ENCODE results near the gene COL5A2. TPM values are rescaled to one million over a fixed set of nuclear protein-coding genes. Genes with fewer than 3 reads are reported as not detected.

COL5A2 gene
- total and polyA plus RNA-seq, 2 donors (not counting 3 experiments of a cell fraction or from before 2014, with no cell fraction given) = 47.4 to 123 TPM

DNA sequence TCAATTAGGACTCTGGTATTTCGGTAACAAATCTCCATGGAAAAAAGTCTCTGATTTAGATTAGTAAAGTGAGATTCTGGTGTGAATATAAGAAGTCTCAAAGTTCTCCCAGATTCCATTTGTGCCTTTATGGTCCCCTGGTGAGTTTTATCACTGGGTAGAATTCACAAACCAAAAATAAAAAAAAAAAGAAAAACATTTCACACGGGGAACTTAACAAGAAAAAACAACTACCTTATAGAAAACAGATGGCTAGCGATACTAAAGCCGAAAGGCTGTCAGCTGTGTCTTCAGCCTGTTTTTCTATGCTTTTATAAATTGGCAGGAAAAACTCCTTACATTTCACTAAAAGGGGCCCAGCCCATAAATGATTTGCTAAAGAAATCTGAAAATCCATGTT lies 50.6 kb downstream of the COL5A2 start:
- Histone ChIP-seq H3K4me1 (ENCODE audit: control insufficient read depth, extremely low read depth, insufficient read depth, low read length) (peaks cover under 1% of the 10 kb centered on the region), H2AFZ (ENCODE audit: low read depth, low read length) (no peak overlapping the region), H3K4me3 (replicated peaks in 1 of 3; ENCODE audit: insufficient read depth in 1 of 3, low read depth in 1 of 3, low read length in 3 of 3) (no peak overlapping the region), H3K4me2 (ENCODE audit: insufficient read depth, low read length) (no peak overlapping the region), H3K27me3 (ENCODE audit: control insufficient read depth in 2 of 2, insufficient read depth in 2 of 2, low read length in 2 of 2) (no peaks in the 10 kb centered on the region), H4K20me1 (replicated peaks; ENCODE audit: control insufficient read depth, extremely low read depth, insufficient read depth, low read length) (no peaks in the 10 kb centered on the region), H3K36me3 (ENCODE audit: control insufficient read depth in 2 of 2, extremely low read depth in 1 of 2, insufficient read depth in 2 of 2, low read length in 2 of 2) (no peaks in the 10 kb centered on the region), H3K9me3 (replicated peaks; ENCODE audit: control insufficient read depth, insufficient read depth, low read length) (no peaks in the 10 kb centered on the region), H3K27ac (ENCODE audit: insufficient read depth, low read depth, low read length) (no peak overlapping the region), H3K79me2 (ENCODE audit: control insufficient read depth, insufficient read depth, low read length) (peaks cover 3% of the 10 kb centered on the region), H3K9ac (replicated peaks; ENCODE audit: extremely low read depth, insufficient read depth, low read length) (no peak overlapping the region), H3K9me1 (replicated peaks; ENCODE audit: control insufficient read depth, extremely low read depth, insufficient read depth, low read length) (no peaks in the 10 kb centered on the region)
- no peak for TF ChIP-seq MYC (IDR thresholded peaks at IDR 0.05; ENCODE audit: low read depth, low read length)
- TF ChIP-seq FOS (IDR thresholded peaks at IDR 0.05; ENCODE audit: borderline replicate concordance, insufficient read depth, low read length) = no peak
- no peak for TF ChIP-seq EZH2 (IDR thresholded peaks at IDR 0.05; ENCODE audit: borderline replicate concordance, low read depth, low read length, severe bottlenecking)
- TF ChIP-seq, protein P1, sequence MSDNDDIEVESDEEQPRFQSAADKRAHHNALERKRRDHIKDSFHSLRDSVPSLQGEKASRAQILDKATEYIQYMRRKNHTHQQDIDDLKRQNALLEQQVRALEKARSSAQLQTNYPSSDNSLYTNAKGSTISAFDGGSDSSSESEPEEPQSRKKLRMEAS (IDR thresholded peaks at IDR 0.05; ENCODE audit: insufficient read depth, insufficient read length) = no peak
- no peak for TF ChIP-seq GATA2 (IDR thresholded peaks at IDR 0.05; ENCODE audit: insufficient read depth, insufficient read length, low read depth, low read length)
- TF ChIP-seq POLR2AphosphoS5 (IDR thresholded peaks at IDR 0.05; ENCODE audit: insufficient read depth, low read depth, low read length) = no peak
- no peak for TF ChIP-seq JUN (IDR thresholded peaks at IDR 0.05; ENCODE audit: borderline replicate concordance, insufficient read depth, insufficient read length, low read depth)
- no peak for TF ChIP-seq POLR2A (IDR thresholded peaks at IDR 0.05; ENCODE audit: low read depth, low read length)
- TF ChIP-seq, protein P2, sequence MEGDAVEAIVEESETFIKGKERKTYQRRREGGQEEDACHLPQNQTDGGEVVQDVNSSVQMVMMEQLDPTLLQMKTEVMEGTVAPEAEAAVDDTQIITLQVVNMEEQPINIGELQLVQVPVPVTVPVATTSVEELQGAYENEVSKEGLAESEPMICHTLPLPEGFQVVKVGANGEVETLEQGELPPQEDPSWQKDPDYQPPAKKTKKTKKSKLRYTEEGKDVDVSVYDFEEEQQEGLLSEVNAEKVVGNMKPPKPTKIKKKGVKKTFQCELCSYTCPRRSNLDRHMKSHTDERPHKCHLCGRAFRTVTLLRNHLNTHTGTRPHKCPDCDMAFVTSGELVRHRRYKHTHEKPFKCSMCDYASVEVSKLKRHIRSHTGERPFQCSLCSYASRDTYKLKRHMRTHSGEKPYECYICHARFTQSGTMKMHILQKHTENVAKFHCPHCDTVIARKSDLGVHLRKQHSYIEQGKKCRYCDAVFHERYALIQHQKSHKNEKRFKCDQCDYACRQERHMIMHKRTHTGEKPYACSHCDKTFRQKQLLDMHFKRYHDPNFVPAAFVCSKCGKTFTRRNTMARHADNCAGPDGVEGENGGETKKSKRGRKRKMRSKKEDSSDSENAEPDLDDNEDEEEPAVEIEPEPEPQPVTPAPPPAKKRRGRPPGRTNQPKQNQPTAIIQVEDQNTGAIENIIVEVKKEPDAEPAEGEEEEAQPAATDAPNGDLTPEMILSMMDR (IDR thresholded peaks at IDR 0.05; ENCODE audit: extremely low read depth in 1 of 2, insufficient read depth in 1 of 2, low read depth in 1 of 2, low read length in 2 of 2) = no peak
- dilution Hi-C loops (cut with MboI; ENCODE audit: extremely low pct_ligation_motif_present, low sequenced_read_pairs) = no loop called here
- ChIA-PET CTCF (interaction anchor here (2.5 kb wide), 1 partner anchor 10 kb away, joined by 15 read pairs; no protein-coding TSS in a partner anchor), POLR2A (no interaction called here)
- intact Hi-C loops (cut with micrococcal nuclease) = no loop called here
- BruUV-seq (replicated peaks) = no TSS peak
- FAIRE-seq (no peak), DNase-seq (ENCODE audit: low read depth, low spot score) (no peak)

All from endothelial cell of umbilical vein (primary cell).